Ishikawa (cell line): Measurements from ENCODE around the gene ZNF106.

Source experiments
- CEBPB ChIP-seq: IDR thresholded peaks from 2 replicates; pipeline ENCODE4 v1.6.1; 2012
- CREB1 ChIP-seq: IDR thresholded peaks from 2 replicates; pipeline ENCODE4 v1.6.1; 2012; ENCODE audit warnings: low read depth
- EGR1 ChIP-seq: IDR thresholded peaks from 2 replicates; pipeline ENCODE4 v1.6.1; 2012
- TAF1 ChIP-seq: IDR thresholded peaks from 2 replicates; pipeline ENCODE4 v1.6.1; 2012; ENCODE audit warnings: low read depth, mild to moderate bottlenecking
- TF ChIP-seq, protein P1 (sequence below): IDR thresholded peaks from 2 replicates; pipeline ENCODE4 v1.6.1; 2012; ENCODE audit warnings: low read depth, mild to moderate bottlenecking
- TF ChIP-seq, protein P2 (sequence below): IDR thresholded peaks from 2 replicates; pipeline ENCODE4 v1.6.1; 2012

DNA sequence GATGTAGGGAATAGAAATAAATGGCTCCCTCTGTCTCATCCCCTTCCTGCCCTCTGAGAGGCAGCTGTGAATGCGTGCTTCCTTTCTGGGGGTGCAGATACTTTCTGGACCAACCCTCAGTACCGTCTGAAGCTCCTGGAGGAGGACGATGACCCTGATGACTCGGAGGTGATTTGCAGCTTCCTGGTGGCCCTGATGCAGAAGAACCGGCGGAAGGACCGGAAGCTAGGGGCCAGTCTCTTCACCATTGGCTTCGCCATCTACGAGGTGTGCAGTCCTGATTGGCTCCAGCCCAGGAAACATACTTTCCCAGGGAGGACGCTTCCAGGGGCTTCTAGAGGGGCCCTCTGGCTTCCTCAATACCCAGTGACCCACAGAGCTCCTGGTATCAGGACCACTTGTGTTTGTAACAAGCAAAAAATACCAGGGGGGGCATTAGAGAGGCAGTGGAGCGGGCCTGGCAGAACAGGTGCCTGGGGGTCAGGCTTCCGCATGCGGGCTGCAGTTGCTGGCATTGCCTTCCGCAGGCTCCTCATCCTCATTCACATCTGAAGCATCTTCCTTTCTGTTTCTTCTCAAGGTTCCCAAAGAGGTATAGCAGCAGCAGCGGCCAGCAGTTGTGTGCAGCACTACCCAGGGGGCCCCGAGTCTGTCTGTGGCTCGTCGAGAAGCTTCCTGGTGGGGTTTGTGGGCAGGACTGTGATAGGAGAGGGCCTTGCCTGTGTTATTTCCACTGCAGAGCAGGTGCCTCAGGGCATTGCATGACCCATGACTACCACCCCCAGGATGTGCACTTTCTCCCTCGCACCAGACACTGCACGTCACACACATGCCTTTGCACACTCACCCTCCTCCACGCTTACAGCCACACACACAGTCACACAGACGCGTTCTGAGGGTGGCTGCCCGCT, 89.1 kb downstream of the ZNF106 start:
- TF ChIP-seq, protein P1, sequence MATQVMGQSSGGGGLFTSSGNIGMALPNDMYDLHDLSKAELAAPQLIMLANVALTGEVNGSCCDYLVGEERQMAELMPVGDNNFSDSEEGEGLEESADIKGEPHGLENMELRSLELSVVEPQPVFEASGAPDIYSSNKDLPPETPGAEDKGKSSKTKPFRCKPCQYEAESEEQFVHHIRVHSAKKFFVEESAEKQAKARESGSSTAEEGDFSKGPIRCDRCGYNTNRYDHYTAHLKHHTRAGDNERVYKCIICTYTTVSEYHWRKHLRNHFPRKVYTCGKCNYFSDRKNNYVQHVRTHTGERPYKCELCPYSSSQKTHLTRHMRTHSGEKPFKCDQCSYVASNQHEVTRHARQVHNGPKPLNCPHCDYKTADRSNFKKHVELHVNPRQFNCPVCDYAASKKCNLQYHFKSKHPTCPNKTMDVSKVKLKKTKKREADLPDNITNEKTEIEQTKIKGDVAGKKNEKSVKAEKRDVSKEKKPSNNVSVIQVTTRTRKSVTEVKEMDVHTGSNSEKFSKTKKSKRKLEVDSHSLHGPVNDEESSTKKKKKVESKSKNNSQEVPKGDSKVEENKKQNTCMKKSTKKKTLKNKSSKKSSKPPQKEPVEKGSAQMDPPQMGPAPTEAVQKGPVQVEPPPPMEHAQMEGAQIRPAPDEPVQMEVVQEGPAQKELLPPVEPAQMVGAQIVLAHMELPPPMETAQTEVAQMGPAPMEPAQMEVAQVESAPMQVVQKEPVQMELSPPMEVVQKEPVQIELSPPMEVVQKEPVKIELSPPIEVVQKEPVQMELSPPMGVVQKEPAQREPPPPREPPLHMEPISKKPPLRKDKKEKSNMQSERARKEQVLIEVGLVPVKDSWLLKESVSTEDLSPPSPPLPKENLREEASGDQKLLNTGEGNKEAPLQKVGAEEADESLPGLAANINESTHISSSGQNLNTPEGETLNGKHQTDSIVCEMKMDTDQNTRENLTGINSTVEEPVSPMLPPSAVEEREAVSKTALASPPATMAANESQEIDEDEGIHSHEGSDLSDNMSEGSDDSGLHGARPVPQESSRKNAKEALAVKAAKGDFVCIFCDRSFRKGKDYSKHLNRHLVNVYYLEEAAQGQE, result no peak
- TF ChIP-seq TAF1, result no peak
- TF ChIP-seq CEBPB, result no peak
- TF ChIP-seq EGR1, result no peak
- no peak for TF ChIP-seq CREB1
- TF ChIP-seq, protein P2, sequence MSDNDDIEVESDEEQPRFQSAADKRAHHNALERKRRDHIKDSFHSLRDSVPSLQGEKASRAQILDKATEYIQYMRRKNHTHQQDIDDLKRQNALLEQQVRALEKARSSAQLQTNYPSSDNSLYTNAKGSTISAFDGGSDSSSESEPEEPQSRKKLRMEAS, result no peak
